T-helper 1 cell treated with Interleukin-12 subunit alpha and Interleukin-12 subunit beta and Interleukin-4 antibody, amounts not matched to agents 30 μg/mL and 1 μg/mL, for 36 hours (primary cell): ENCODE data around the gene USF2.

Experiments
- H3K27ac Mint-ChIP-seq: one replicate; pipeline ENCODE4 v1.8.0; 2021; ENCODE audit warnings: mild to moderate bottlenecking, mixed read lengths
- H3K27me3 Mint-ChIP-seq: one replicate; pipeline ENCODE4 v1.8.0; 2021; ENCODE audit warnings: low read depth, mixed read lengths
- H3K36me3 Mint-ChIP-seq: one replicate; pipeline ENCODE4 v1.8.0; 2021; ENCODE audit warnings: low read depth, mixed read lengths
- H3K4me1 Mint-ChIP-seq: one replicate; pipeline ENCODE4 v1.8.0; 2021; ENCODE audit warnings: low read depth, mixed read lengths
- H3K4me3 Mint-ChIP-seq: one replicate; pipeline ENCODE4 v1.8.0; 2021; ENCODE audit warnings: mild to moderate bottlenecking, moderate library complexity, mixed read lengths
- H3K9me3 Mint-ChIP-seq: one replicate; pipeline ENCODE4 v1.8.0; 2021; ENCODE audit warnings: mixed read lengths

USF2 gene

DNA sequence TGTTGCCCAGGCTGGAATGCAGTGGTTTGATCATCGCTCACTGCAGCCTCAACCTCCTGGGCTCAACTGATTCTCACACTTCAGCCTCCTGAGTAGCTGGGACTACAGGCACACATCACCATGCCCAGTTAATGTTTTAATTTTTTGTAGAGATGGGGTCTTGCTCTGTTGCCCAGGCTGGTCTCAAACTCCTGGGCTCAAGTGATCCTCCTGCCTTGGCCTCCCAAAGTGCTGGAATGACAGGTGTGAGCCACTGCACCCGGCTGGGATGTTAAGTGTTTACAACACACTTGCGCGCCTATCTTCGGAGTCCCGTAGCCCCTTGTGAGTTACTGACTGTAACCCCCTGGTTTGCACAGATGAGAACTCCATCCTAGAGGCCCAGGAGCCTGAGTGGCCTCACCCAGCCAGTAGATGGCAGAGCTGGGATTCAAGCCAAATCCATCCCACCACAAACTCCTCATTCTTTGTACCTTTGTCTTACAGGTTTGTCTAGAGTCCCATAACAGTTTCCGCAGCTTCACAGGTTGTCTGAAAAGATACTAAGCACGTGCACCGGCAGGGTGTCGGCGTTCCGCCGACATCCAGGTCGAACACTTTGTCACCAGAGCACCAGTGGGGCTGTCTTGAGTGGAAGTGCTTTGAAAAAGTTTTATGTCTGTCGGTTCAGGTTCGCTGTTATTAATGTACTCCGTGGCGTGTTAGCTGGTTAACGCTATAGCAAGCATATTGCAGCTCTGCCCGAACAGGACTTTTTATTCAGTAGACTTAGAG is 37.9 kb downstream of the USF2 start:
- Mint-ChIP-seq H3K27ac (no peak overlapping the region), H3K9me3 (no peaks in the 10 kb centered on the region), H3K4me1 (no peaks in the 10 kb centered on the region), H3K27me3 (peaks cover 2% of the 10 kb centered on the region), H3K4me3 (no peak overlapping the region), H3K36me3 (no peaks in the 10 kb centered on the region)

DNA sequence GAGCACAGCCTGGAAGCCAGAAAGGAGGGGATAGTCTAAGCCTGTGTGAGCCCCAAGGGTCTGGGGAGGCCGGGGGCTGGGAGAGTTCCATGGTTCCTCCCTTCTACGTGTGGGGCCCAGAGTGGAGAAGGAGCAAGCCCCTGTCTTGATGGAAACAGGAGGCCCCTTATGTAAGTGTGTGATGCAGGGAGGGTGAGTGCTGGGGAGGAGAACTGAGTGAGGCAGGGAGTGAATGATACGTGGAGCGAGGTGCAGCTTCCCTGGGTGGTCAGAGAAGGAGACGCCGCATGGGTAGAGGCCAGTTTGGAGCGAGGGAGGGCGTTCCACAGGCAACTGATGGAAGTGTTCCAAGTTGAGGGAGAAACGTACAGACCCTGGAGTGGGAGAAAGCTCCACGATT is 39.2 kb downstream of the USF2 start:
- H3K4me3 Mint-ChIP-seq = no peak overlapping the region
- H3K9me3 Mint-ChIP-seq = no peaks in the 10 kb centered on the region
- no peaks in the 10 kb centered on the region for H3K36me3 Mint-ChIP-seq
- no peaks in the 10 kb centered on the region for H3K4me1 Mint-ChIP-seq
- H3K27me3 Mint-ChIP-seq = peaks cover 2% of the 10 kb centered on the region
- no peak overlapping the region for H3K27ac Mint-ChIP-seq

DNA sequence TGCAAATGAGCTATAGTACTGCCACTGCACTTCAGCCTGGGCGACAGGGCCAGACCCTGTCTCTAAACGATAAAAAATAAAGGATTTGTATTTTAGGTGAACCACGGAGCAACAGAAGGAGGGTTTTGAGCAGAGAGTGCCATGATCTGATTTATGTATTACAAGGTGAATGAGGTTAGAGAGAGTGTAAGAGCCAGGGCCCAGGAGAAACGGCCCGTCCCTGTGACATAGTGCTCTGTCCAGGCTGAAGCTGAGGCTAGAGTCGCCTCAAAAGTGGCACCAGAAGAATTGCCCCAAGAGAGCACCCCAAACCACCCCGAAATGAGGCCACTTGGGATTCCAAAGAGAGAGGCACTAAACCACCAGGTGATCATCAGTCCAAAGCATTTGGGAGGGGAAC is 40.1 kb downstream of the USF2 start:
- H3K27me3 Mint-ChIP-seq = no peaks in the 10 kb centered on the region
- H3K27ac Mint-ChIP-seq = no peak overlapping the region
- H3K4me3 Mint-ChIP-seq = no peak overlapping the region
- H3K36me3 Mint-ChIP-seq = no peaks in the 10 kb centered on the region
- no peaks in the 10 kb centered on the region for H3K9me3 Mint-ChIP-seq
- no peaks in the 10 kb centered on the region for H3K4me1 Mint-ChIP-seq

DNA sequence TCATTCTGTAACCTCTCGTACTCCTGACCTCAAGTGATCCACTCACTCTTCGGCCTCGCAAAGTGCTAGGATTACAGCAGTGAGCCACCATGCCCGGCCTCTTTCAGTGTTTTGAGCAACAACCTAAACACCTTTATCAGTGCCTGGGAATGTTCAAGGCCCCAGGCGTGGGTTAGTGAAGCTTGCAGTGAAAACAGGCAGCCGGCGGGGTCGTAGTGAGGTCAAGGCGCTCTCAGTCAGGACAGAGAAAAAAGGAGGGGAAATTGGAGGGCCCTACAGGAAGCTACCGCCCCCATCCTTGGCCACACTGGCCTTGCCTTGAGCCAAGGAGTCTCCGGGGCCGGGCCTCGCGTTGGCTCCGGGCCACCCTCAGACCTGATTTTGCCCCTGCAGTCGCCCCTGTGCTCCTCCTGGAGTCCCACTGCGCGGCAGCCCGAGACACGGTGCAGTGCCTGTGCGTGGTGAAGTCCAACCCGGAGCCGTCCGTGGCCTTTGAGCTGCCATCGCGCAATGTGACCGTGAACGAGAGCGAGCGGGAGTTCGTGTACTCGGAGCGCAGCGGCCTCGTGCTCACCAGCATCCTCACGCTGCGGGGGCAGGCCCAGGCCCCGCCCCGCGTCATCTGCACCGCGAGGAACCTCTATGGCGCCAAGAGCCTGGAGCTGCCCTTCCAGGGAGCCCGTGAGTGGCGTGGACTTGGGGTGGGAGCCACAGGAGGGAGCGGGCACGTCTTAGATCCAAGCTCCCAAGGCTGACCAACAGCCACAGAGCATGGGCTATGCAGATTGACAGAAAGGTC is 40.9 kb downstream of the USF2 start:
- Mint-ChIP-seq H3K27me3 (no peaks in the 10 kb centered on the region), H3K36me3 (no peaks in the 10 kb centered on the region), H3K4me1 (no peaks in the 10 kb centered on the region), H3K27ac (no peak overlapping the region), H3K4me3 (no peak overlapping the region), H3K9me3 (no peaks in the 10 kb centered on the region)

DNA sequence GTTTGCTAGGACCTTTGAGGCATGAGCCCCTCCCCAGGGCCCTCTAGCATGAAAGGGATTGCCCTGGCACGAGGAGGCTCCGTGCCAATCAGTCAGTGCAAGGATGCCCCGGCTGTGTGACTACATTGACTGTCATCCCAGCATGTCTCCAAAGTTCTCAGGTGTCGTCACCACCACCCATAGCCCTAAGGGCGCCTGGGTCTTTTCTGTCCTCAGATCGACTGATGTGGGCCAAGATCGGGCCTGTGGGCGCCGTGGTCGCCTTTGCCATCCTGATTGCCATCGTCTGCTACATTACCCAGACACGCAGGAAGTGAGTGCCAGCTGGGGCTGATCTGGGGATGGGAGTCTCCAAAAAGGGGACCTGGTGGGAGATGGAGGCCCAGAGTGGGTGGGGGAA is 41.6 kb downstream of the USF2 start:
- H3K4me3 Mint-ChIP-seq = no peak overlapping the region
- no peak overlapping the region for H3K27ac Mint-ChIP-seq
- no peaks in the 10 kb centered on the region for H3K4me1 Mint-ChIP-seq
- H3K36me3 Mint-ChIP-seq = no peaks in the 10 kb centered on the region
- no peaks in the 10 kb centered on the region for H3K9me3 Mint-ChIP-seq
- H3K27me3 Mint-ChIP-seq = no peaks in the 10 kb centered on the region

DNA sequence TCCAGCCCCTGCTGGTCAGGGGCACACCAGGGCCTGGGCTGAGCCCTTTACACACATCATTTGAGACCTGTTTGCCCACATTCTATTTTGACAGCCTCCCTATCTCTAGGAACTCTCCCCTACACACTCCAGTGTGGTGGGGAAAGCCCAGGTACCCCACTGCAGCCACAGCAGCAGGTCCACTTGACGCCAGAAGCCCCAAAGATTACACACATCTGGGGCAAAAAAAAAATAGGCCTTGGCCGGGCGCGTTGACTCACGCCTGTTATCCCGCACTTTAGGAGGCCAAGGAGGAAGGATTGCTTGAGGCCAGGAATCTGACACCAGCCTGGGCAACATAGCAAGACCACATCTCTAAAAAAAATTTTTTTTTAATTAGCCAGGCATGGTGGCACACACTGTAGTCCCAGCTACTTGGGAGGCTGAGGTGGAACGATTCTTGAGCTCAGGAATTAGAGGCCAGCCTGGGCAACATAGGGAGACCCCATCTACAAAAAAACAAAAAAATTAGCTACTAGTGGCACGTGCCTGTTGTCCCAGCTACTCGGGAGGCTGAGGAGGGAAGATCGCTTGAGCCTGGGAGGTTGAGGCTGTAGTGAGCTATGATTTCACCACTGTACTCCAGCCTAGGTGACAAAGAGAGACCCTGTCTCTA is 42.2 kb downstream of the USF2 start:
- Mint-ChIP-seq H3K4me1 (no peaks in the 10 kb centered on the region), H3K9me3 (no peaks in the 10 kb centered on the region), H3K36me3 (no peaks in the 10 kb centered on the region), H3K27ac (no peak overlapping the region), H3K4me3 (no peak overlapping the region), H3K27me3 (no peaks in the 10 kb centered on the region)

DNA sequence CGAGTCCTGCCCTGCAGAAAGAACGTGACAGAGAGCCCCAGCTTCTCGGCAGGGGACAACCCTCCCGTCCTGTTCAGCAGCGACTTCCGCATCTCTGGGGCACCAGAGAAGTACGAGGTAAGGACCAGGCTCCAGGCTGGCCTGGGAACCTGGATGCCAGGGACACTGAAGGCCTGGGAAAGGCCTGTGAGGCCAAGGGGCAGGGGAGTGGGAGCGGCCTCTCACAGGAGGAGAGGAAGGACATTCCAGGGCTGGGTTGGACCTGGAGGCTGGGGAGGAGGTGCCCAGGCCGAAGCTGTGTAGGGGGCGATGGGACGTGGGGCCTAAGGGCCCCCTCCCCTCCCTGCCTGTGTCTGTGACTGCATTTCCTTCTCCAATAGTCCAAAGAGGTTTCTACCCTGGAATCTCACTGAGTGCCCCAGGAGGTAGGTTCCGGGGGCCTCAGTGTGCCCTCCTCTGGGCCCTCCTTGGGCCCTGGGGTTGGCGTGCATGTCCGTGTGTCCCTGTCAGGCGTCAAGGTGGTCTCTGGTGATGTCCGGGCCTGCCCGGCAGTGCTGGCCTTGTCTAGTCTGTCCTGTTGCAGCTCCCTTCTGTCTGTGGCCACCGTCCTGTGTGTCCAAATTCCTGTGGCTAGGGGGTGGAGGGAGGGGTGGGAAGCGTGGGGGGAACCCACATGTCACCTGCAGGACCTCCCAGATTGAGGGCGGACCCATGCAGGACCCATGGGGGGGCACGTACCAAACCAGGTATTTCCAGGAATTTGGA is 43.3 kb downstream of the USF2 start:
- H3K9me3 Mint-ChIP-seq = no peaks in the 10 kb centered on the region
- H3K4me3 Mint-ChIP-seq = no peak overlapping the region
- H3K27ac Mint-ChIP-seq = no peak overlapping the region
- H3K4me1 Mint-ChIP-seq = no peaks in the 10 kb centered on the region
- no peaks in the 10 kb centered on the region for H3K36me3 Mint-ChIP-seq
- H3K27me3 Mint-ChIP-seq = no peaks in the 10 kb centered on the region

DNA sequence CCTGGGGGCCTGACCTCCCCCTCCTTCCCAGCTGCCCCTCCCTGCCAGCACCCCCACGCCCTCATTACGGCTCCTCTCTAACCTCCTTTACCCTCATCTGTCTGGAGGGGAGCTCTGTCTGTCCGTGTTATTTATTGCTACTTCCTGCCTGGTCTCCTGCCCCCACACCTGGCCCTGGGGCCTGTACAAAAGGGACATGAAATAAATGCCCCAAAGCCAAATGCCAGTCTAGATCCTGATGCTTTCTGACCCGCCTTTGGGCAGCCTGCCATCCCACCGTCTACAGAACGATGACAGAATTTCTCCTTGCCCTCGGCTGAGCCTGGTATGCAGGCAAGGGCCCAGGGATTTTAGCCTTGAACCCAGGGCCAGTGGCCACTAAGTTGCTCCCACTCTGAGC is 44.8 kb downstream of the USF2 start:
- Mint-ChIP-seq H3K27ac (no peak overlapping the region), H3K27me3 (no peaks in the 10 kb centered on the region), H3K4me1 (peaks cover 3% of the 10 kb centered on the region), H3K36me3 (no peaks in the 10 kb centered on the region), H3K9me3 (no peaks in the 10 kb centered on the region), H3K4me3 (no peak overlapping the region)

DNA sequence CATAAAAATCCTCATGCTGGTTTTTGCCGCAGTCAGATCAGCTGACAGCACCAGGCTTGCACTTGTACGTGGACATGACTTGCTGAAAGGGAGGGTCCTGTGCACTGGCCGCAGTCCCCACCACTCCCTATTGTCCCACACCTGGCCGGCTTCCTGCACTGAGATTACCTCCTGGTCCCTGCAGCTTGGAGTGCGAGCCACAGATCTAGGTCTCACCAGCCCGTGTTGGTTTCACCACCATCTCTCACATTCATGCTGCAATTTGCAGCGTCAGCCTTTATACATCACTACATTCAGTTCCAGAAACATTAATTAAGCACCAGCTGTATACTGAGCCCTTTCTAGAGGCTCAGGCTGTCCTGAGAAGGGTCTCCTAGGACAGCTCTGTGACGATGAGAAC is 45.3 kb downstream of the USF2 start:
- H3K4me1 Mint-ChIP-seq = peaks cover 6% of the 10 kb centered on the region
- H3K27ac Mint-ChIP-seq = no peak overlapping the region
- H3K4me3 Mint-ChIP-seq = no peak overlapping the region
- H3K9me3 Mint-ChIP-seq = no peaks in the 10 kb centered on the region
- H3K36me3 Mint-ChIP-seq = no peaks in the 10 kb centered on the region
- no peaks in the 10 kb centered on the region for H3K27me3 Mint-ChIP-seq

DNA sequence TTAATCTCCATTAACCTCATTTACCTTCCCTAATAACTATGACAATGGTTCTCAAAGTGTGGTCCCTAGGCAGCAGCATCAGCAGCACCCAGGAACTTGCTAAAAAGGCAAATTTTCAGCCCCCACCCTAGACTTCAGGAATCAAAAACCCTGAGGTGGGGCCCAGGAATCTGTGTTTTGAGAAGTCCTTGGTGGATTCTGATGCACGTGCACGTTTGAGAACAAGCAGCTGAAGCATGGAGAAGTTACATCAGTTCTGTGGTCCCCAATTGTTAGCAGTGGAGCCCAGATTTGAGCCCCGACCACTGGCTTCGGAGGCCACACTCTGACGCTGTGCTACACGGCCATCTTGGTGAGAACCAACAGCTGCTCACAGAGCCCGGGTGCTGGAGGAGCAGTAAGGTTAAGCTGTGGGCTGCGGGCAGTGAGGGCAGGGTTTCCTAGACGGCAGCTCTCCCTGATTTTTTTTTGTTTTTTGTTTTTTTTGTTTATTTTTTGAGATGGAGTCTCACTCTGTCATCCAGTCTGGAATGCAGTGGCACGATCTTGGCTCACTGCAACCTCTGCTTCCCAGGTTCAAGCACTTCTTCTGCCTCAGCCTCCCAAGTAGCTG is 46.2 kb downstream of the USF2 start:
- no peak overlapping the region for H3K4me3 Mint-ChIP-seq
- no peaks in the 10 kb centered on the region for H3K27me3 Mint-ChIP-seq
- no peak overlapping the region for H3K27ac Mint-ChIP-seq
- peaks cover 6% of the 10 kb centered on the region for H3K4me1 Mint-ChIP-seq
- no peaks in the 10 kb centered on the region for H3K9me3 Mint-ChIP-seq
- H3K36me3 Mint-ChIP-seq = no peaks in the 10 kb centered on the region

DNA sequence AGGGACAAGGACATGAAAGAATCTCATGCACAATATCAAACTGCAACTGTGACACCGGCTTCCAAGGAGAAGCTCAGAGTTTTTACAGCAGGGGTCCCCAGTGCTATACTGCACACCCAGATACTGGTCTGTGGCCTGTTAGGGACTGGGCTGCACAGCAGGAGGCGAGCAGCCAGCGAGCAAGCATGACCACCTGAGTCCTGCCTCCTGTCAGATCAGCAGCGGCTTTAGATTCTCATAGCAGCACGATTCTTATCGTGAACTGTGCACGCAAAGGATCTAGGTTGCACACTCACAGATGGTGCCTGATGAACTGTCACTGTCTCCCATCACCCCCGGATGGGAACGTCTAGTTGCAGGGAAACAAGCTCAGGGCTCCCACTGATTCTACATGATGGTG is 47.1 kb downstream of the USF2 start:
- no peak overlapping the region for H3K4me3 Mint-ChIP-seq
- H3K27ac Mint-ChIP-seq = no peak overlapping the region

DNA sequence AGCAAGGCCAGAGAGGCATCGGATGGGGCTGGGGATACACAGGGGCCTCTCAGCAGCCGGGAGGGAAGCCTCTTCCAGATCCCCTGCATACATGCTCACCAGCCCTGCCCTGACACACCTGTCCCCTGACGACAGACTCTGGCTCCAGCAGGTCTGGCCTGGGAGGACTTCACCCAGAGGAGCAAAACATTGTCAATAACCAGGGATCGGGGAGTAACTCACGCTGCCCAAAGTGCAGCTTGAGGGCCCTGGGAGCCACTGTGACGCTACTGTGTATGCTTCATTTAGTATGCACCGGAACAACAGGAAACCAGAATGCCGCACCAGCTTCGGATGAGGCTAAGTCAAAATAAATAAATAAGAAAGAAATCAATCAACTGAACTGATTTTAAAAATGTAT is 47.8 kb downstream of the USF2 start:
- H3K36me3 Mint-ChIP-seq = no peaks in the 10 kb centered on the region
- H3K9me3 Mint-ChIP-seq = no peaks in the 10 kb centered on the region
- H3K27ac Mint-ChIP-seq = no peak overlapping the region
- H3K4me3 Mint-ChIP-seq = no peak overlapping the region
- H3K4me1 Mint-ChIP-seq = peaks cover 6% of the 10 kb centered on the region
- peaks cover 2% of the 10 kb centered on the region for H3K27me3 Mint-ChIP-seq

More for the DNA sequence above, 47.1 kb downstream of the USF2 start:
- no peaks in the 10 kb centered on the region for H3K27me3 Mint-ChIP-seq
- peaks cover 6% of the 10 kb centered on the region for H3K4me1 Mint-ChIP-seq
- H3K36me3 Mint-ChIP-seq = no peaks in the 10 kb centered on the region
- no peaks in the 10 kb centered on the region for H3K9me3 Mint-ChIP-seq

DNA sequence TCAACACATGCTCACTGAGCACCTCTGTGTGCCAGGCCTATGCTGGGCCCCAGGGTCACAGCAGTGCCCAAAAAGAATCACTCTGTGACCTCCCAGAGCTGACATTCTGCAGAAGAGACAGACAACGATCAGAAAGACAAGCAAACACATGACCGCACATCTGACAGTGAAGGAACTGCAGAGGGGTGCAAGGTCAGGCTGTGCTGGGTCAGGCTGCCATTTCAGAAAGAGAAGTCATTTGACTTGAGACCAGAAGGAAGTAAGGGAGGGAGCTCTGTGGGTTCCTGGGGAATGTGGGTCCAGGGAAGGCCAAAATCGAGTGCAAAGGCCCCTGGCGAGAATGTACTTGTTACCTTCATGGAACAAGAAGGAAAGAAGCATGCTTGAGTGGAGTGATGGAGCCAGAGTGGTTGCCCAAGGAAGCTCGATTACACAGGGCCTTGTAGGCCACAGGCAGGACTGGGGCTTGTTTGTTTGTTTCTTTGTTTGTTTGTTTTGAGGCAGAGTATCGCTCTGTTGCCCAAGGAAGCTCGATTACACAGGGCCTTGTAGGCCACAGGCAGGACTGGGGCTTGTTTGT is 48.8 kb downstream of the USF2 start:
- H3K27ac Mint-ChIP-seq = no peak overlapping the region
- H3K9me3 Mint-ChIP-seq = peaks cover 4% of the 10 kb centered on the region
- H3K4me1 Mint-ChIP-seq = peaks cover 6% of the 10 kb centered on the region

More for the DNA sequence above, 48.8 kb downstream of the USF2 start:
- peaks cover 3% of the 10 kb centered on the region for H3K27me3 Mint-ChIP-seq
- H3K4me3 Mint-ChIP-seq = no peak overlapping the region
- H3K36me3 Mint-ChIP-seq = no peaks in the 10 kb centered on the region
